Measurements from ENCODE around the gene ACTC1.

Gene ACTC1

DNA sequence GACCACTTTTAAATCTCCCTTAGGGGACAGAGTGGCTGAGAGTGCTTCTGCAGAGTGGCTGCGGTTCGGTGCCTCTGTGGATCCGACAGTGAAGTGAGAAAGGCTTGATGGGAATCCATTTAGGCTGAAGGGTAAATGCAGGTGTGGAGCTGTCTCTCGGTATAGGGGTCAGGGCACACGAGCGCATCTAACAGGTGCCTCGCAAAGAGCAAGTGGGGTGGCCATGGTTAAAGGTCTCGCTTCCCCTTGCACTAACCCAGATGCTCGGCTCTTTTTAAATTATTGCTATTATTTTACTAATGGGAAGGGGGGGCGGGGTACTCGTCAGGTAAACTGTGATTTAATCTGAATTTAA is 40.0 kb downstream of the ACTC1 start:
- DNase-seq = no peak

DNA sequence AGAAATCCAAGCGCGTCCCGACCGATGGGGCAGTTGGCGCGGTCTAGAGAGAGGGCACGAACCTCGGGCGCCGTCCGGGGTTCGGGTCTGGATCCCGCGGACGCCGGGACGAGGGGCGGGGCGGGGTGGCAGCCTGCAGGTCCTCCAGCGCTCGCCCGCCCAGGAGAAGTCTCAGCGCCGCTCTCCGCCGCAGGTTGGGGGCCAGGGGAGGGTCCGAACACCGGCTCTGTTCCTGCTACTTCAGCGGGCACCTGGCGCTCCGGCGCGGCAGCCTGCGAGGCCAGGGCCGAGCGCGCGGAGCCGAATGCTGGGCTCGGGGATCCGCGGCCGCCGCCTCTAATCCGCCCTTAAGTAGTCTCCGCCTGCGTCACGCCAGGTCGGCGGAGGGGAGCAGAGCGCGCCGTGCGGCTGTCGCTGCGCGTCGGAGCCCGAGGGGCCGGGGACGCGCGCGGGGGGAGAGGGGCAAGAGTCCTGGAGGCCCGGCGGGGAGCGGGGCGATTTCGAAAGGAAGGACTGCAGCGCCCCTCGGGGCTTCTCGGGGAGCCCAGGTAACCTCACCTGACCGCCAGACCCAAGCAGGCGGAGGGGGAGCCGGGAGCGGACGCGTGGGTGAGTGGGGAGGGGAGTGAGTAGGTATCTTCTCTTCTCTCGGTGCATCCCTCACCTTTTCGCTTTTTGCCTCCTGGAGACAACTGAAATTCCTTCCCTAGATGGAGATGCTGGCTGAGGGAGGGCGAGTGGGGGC is 40.5 kb downstream of the ACTC1 start, which contains the start of gene GJD2:
Gene GJD2 (minus strand): TSS at position 325 of the 745 bp plus-strand sequence. CDS start 510 bp downstream, outside the sequence.
- DNase-seq = no peak

GRCh38 chr15:34754171-34754601 is 41.2 kb downstream of the ACTC1 start:
- DNase-seq = no peak

GRCh38 chr15:34753236-34753894 is 42.0 kb downstream of the ACTC1 start:
- no peak for DNase-seq

- no peak for DNase-seq
Measured at GRCh38 chr15:34749691-34750090, 45.7 kb downstream of the ACTC1 start.
